NCI-H460 (cell line): ENCODE data around the gene SLC5A3. TPM values are rescaled to one million over a fixed set of nuclear protein-coding genes. Genes with fewer than 3 reads are reported as not detected.
A peak's percentile ranks its signal among the peaks of the same experiment; 100 is the strongest.

Source experiments
- DNase-seq: peaks from one replicate; pipeline ENCODE4 v3.0.0-alpha.2; 2016; ENCODE audit warnings: low read depth; ENCODE audit errors: extremely low read depth
- polyA plus RNA-seq: library from polyadenylated mRNA; depleted of rRNA; stranded (reverse); fragments of >200 nt; gene quantifications from 2 replicates; pipeline ENCODE4 v1.2.3, GENCODE V29; 2014; cell fraction: nucleus; rRNA removed
- total RNA-seq: library from RNA; depleted of rRNA; stranded (reverse); fragments of >200 nt; shearing (Covaris generic); gene quantifications from 2 replicates; pipeline ENCODE4 v1.2.3, GENCODE V29; 2014; rRNA removed

SLC5A3 gene
- 7.6 and 8.5 TPM in 2 replicates for total RNA-seq
- 10.7 and 17.7 TPM in 2 replicates for polyA plus RNA-seq

DNA sequence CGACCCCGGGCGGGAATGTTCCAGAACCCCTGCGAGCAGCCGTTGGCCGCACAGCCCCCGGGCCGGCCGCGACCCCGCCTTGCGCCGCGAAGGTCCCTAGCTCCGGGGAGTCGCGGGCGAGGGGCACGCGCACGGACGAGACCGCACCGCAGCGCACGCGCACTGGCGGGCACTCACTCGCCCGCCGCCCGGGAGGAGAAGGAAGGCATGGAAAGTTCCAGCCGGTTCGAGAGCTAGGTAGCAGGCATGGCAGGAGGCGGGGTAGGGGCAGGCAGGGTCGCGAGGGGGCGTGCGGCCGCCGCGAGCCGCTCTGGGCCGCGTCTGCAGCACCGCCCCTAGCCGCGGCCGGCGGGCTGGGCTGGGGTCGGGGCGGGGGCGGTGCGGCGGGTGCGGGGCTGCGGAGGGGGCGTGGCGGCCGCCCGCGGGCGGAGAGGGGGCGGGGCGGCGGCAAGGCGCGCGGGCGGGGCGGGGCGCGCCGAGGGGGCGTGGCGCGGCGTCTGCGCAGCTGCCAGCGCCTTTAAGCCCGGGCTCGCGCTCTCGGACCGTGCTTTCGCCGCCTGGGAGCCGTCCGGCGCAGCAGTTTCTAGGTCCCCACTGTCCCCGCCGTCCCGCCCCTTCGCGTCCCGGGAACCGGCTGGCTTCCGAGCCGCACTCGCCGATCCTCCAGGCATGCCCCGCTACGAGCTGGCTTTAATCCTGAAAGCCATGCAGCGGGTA, at the start of gene SLC5A3, which contains the start of gene MRPS6:
SLC5A3 (plus strand) TSS at position 547 of the 717 bp plus-strand sequence. CDS start 21,621 bp downstream, outside the sequence.
MRPS6 (plus strand) TSS at position 547 of the 717 bp plus-strand sequence; CDS start at position 670, 123 bp downstream.
- peak; percentile 70 for DNase-seq

DNA sequence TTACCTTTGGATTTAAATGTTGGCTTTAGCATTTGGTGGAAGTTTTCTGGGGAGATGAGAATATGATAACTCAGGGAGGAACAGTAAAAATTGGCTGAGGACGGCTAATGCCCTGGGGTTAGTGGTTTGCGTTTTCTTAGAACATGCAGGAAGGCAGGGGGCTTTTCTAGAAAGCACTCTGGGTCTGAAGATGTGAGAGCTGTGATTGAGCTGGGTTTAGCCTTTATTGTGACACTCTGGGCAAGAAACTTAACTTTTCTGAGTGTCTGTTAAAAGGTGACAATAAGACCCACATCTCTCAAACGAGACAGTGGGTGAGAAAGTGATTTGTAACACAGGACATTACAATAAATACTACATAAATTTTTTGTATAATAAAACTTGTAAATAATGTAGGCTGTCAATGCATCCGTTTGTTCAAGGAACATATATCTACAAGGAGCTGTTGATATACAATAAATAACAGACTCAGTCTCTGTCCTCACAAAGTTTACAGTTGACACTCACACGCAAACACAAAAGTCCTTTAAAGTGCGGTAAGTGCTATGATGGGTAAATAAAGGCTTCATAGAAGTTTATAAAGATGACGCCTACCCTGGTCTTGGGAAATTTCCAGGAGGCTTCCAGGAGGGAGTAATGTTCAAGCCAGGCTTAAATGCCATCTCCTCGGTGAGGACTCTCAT, 49.5 kb upstream of the SLC5A3 start:
- DNase-seq: no peak

DNA sequence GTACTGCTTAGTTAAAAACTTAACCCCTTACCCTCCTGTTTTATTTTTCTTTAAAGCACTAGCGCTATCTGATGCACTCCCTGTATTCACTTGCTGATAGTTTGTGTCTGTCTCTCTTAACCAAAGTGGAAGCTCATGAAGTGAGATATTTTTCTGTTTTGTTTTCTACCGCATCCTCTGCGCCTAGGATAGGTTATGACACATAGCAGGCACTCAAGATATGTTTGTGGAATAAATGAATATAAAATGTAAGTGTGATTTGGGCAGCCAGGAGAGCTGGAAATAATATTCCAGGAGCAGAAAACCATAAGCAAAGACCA, 49.0 kb upstream of the SLC5A3 start:
- no peak for DNase-seq

DNA sequence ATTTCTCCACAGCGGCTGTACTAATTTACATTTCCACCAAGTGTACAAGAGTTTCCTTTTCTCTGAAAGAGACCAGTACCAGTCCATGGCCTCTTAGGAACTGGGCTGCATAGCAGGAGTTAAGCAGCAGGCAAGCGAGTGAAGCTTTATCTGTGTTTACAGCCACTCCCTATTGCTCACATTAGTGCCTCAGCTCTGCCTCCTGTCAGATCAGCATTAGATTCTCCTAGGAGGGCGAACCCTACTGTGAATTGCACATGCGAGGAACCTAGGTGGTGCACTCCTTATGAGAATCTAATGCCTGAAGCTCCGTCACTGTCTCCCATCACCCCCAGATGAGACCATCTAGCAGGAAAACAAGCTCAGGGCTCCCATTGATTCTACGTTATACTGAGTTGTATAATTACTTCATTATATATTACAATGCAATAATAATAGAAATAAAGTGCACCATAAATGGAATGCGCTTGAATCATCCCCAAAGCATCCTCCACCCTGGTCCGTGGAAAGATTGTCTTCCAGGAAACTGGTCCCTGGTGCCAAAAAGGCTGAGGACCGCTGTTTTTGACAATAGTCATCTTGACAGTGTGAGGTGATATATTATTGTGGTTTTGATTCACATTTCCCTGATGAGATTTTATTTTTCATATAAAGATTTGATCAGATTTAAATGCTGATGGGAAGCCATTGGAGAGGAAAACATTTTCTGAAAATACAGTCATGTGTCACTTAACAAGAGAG, 45.5 kb upstream of the SLC5A3 start:
- no peak for DNase-seq

DNA sequence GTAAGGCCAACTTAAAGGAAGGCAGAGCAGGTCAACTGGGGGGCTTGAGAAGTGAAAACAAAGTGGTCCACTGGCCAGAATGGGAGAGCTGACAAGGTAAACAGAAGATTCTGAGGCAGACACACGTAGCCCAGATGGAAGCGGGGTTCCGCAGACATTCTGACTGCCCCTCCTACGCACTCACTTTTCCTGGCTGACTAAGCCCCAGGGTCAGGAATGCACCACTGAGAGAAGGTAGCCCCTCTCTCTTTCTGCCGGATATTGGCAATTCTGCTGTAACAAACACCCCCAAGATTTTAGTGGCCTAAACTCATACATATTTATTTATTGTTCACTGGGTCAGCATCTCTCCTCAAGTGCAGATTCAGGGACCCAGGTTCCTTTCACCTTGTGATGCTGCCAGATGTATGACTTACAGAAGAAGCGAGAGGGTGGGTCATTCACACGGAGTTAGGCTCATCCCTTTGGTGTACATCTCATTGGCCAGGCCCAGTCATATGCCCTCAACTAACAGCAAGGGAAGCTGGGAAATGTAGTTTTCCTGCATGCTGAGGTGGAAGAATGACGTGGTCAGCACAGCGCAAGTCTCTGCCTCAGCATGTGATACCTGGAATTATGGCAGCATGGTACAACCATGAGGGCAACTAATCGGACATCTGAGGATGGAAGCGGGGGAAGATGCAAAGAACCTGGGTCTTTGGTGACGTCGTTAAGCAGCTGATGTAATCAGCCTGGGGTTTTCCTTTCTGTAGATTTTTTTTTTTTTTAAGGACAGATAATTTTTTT, 43.4 kb upstream of the SLC5A3 start:
- DNase-seq: peak; percentile 56

DNA sequence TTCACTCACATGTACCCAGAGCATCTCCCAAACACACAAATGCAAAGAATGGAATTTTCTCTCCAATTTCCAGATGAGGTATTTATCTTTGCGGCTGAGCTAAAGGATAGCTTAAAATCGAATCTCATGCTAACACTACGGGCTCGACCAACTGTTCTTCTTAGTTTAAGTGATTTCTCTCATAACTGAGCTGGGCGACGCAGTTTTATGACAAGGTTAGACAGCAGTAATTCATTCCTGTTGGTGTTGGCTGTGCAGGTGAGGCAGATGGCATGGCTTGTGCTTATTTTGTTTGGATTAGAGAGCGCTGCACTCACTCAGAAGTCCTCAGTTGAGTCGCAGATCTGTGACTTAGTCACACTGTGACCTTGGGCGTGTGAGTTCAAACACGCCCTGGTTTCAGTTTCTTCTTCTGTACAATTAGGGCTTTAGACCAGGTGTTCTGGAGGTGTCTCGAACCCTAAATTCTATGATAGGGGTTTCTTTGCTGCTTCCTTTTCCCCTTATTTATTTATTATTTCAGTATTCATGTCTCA, 41.5 kb upstream of the SLC5A3 start:
- DNase-seq: no peak

DNA sequence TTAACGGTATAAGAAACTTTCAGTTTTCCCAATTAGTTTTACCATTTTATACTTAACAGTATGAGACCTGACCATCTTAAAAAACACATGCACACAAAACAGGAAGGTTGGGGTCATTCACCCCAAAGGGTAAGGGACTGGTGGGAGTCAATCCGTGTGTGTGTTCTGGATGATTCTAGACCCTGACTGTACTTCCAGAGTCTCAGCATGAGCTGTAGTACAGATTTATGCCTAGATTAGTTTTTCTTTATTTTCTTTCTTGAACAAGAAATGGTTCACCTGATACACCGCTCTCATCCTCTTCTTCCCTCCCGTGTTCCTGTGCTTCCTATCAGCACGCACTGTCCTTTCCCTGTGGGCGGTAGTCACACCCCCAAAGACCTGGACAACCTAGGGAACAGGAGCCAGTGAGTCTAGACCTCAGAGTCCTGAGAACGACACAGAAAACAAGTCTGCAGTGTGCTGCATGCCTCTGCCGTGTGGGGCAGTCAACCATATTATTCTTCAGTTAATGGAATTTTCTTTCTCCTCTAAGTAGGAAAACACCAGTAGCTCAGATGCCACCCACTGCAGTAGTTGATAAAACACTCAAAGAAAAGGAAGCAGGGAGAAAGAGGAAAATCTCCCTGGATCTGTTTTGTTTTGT, 38.9 kb upstream of the SLC5A3 start:
- DNase-seq: no peak

DNA sequence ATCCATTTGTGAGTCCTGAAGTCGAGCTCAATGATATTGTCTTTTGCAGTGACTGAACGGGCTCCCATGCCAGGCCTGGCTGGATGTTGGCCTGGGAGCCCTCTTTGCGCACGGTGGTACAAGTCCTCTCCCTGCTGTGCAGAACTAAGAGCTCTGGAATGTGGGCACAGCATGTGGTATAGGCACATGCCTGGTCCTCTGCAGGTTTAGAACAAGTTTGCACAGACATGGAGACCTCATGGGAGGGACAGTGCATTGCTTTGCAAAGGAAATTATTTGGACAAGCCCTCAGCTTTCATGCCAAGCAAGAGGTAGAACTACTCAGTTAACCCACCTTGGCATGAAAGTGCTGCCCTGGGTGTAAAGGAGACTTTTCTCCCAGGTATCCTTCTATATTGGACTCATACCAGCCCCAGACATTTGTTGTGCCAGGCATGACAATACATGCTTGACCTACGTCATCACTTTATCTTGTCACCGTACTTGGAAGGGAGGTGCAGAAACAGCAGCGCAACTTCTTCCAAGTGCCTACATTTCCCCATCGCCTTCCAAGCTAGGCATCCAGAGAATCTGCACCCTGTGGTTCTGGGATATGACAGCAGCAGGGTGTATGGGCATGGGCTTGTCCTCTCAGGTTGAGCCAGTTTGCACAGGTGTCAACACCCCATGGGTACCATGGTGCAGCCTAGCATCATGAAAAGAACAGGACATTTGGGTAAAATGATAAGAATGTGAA, 37.6 kb upstream of the SLC5A3 start:
- no peak for DNase-seq

DNA sequence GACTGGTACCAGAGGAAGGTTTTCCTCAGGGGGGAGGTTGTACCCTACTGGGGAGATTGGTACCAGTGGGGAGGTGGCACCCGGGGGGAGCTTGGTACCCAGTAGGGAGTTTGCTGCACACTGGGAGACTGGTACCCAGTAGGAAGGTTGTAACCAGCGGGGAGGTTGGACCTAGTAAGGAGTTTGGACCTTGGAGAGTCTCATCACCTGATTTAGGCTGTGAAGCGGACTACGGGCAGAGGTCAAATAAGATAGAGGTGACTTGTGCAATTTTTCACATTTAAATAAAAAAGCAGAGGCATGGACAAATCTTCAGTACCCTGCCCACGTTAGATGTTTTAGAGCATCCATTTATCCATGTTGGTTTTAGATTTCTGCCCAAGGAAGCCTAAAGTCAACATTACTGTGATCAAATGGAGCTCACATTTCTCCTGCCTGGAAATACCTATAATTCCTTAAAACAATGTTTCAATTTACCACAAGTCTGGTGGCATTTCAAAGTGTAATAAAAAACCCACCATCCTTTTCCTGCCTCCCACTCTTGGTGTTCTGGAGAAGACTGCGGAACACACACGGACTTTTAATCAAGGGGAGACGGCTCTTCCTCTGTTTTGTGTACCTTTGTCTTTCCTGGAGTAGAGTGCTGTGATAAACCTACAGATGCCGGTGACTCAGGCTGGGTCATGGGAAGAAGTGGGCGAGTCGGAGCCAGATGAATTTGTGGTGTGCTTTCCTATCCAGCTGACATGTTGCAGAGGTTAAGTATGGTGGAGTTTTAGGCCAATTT, 36.2 kb upstream of the SLC5A3 start:
- no peak for DNase-seq

DNA sequence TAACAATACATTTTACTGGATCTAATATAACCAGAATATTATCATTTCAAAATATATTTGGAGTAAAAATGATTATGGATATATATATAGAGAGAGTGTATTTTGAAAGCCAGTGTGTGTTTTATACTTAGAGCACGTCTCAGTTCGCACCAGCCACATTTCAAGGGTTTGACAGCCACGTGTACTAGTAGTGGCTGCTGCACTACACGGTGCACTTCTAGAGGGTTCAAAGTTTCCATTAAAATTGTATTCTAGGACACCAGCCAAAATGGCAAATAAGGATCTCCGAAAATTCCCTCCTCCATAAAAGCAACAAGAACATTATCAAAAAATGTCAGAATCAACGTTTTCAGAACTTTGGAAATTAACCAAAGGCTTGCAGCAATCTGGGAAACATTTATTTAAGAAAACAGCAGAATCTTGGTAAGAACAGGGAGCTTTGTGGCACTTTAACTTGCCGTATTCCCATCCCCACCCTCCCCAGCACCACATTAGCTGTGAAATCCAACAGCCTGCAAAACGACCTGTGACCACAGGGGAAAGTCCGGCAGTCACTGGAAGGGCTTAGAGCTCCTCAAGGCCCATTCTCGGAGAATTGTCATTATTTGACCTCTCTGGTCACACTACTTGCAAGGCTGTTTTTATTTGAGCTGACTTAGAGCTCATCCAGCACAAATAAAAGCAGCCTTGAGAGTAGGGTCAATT, 33.5 kb upstream of the SLC5A3 start:
- DNase-seq: no peak

DNA sequence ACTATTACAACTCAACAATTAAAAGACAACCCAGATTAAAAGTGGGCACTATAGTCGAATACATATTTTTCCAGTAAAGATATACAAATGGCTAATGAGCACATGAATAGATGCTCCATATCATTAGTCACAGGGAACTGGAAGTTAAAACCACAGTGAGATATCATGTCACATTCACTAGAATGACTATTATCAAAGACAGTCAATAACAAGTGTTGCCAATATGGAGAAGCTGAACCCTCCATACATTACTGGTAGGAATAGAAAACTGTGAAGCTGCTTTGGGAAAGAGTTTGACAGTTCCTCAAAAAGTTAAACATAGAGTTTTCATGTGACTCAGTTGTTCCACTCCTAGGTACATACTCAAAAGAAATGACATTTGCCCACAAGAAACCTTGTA, 30.6 kb upstream of the SLC5A3 start:
- DNase-seq: no peak

DNA sequence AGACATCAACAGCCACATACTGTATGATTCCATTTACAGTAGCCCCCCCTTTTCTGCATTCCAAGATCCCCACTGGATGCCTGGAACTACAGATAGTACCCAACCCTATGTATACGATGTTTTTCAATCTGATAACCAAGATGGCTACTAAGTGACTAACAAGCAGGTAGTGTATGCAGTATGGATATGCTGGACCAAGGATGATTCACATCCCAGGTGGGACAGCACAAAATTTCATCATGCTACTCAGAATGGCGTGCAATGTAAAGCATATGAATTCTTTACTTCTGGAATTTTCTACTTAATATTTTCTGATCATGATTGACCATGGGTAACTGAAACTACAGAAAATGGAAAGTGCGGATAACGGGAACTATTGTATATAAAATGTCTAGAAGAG, 30.0 kb upstream of the SLC5A3 start:
- DNase-seq: no peak

DNA sequence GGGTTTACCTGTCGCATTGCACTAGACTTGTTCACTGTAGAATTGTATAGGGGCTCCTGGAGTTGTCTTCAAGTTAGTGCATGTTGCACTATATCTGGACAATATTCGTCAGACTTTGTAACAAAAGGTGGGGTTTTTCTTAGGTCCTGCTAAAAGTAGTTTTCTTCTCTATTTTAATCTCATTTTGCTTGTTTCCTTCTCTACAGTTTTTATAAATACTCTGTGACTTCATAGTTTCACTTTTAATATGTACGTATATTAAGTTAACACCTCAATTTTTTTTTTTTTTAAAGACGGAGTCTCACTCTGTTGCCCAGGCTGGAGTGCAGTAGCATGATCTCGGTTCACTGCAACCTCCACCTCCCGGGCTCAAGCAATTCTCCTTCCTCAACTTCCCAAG, 26.5 kb upstream of the SLC5A3 start:
- no peak for DNase-seq

DNA sequence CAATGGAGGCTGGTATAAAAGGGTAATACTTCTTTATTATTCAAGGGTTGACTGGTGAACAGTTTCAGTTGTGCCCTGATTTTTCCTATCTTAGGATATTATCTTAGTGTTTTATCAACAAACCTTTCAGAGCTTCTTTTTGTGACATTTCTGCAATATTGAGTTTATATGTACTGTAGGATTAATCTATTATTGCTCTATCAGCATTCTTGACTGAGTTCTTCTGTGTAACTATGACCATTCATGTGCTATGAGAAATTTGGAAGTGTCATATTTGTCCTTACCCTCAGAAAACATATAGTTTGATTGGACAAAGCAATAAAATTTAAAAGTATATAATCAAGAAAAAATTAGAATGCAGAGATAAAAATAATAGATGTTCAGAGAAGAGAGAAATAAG, 25.5 kb upstream of the SLC5A3 start:
- DNase-seq: no peak

DNA sequence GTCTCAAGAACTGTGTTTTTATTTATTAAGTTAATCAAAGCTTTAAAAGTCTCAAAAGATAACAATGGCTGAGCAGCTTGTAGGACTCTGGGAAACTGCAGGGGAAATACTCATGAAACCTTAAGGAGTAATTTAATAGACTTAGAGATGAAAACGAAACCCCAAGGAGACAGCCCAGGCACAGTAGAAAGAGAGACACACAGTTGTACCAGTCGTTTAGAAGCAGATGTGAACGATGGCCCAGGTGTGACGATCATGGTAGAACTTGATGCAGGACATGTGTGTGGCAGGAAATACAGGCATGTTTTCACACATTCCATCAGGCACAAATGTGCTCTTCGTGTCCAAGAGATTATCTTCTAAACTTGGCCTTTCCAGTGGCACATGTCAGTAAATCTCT, 21.2 kb upstream of the SLC5A3 start:
- no peak for DNase-seq

DNA sequence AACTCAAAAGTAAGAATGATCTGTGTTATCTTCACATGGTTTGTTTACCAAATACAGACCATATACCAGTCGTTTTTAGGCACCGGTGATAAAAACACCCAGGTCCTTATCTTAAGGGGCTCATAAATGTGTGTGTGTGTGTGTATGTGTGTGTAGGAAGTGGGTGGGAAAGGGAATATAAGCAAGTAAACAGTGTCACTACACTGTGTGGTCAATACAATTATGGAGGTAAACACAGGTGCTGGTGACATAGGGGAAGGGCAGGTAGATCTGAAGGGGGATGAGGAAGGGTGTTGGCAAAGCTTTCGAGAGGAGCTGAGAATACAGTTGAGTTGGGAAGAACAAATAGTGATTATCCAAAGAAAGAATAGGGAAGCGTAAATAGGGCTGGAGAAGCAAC, 19.1 kb upstream of the SLC5A3 start:
- no peak for DNase-seq

DNA sequence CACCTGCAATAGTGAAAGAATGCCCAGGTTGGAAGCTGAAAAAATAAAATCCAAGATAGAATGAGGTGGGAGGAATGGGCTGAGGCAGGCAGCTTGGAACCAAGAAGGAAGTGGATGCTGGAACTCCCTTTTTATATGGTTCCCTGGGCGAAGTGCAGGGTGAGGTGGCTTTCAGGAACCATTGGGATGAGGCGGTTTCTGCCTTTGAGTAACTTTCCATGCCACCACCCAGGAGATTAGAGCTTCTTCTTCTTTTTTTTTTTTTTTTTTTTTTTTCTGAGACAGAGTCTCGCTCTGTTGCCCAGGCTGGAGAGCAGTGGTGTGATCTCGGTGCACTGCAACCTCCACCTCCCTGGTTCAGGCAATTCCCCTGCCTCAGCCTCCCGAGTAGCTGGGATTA, 17.8 kb upstream of the SLC5A3 start:
- no peak for DNase-seq

DNA sequence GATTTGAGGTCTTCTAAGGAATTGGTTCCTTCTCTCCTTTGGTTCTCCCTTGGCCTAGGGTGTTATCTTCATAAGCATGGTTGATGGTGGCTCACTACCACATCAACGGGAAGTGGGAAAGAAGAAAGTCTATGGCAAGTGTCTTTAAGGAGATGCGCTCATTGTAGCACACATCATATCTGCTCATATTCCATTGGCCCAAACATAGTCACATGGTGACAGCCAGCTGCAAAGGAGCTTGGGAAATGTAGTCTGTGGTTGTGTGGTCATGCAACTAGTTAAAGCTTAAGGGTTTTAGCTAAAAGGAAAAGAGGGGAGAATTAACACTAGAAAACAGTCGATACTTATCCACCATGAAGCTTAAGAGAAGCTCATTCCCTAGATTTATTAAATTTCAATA, 11.4 kb upstream of the SLC5A3 start:
- DNase-seq: no peak
